SH-SY5Y (cell line): ENCODE measurements around the gene HOXA13.

ENCODE experiments used
- GATA2 ChIP-seq: IDR thresholded peaks from 2 replicates; pipeline ENCODE4 v1.6.1; 2011; ENCODE audit warnings: mild to moderate bottlenecking, low read depth, low read length
- GATA3 ChIP-seq: IDR thresholded peaks from 2 replicates; pipeline ENCODE4 v1.6.1; 2011; ENCODE audit warnings: low read depth, mild to moderate bottlenecking, low read length, moderate library complexity

DNA sequence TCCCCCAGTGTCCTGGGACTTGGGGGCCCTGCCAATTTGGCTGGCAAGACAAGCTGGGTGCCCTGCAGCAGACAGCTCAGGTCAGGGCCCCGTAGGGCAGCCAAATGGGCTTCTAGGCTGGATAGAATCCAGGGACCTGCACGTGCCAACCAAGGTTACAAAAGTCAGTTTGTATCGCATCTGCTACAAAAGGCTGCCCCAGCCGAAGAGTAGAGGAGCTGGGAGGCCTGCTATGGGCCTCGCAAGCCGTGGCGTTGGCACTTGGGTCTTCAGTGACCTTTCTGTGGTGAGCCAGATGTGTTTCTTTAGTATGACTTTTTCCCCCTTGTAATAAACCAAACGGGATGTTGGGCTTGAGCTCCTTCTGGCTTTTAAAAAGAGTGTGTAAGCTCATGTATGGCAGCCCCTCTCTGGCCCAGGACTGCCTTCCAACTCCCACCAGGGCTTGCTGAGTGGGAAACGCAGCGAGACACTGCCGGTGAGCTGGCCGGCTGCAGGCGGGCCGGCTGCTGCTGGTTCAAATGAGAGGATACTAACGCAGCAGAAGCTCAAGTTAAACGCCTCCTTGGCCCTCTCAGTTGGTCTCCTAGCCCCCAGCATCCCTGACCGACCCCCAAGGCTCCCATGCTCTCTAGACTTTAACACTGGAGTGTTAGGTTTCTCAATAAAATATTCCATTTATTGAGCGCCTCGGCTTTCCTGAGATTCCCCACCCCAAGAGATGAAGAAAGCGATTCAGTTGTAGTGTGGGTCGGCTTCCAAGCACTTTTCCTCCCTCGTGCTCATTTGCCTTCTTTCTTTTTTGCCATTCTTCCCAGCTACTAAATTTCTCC is 22.7 kb downstream of the HOXA13 start:
- TF ChIP-seq GATA3 = no peak
- no peak for TF ChIP-seq GATA2
